ENCODE data around the gene VANGL1.

Gene VANGL1

GRCh38 chr1:115705963-115706362 lies 64.2 kb downstream of the VANGL1 start:
- H3K27me3 ChIP-seq (ENCODE audit: insufficient read depth, low read length), result no peaks in the 10 kb centered on the region
- peaks cover 17% of the 10 kb centered on the region for H3K4me1 ChIP-seq (ENCODE audit: insufficient read depth, low read length)
- no peaks in the 10 kb centered on the region for H3K9me3 ChIP-seq (ENCODE audit: low read length)
- no peak overlapping the region for H2AFZ ChIP-seq (ENCODE audit: low read depth, low read length)
- H3K4me3 ChIP-seq (ENCODE audit: low read length), result no peak overlapping the region
- H3K36me3 ChIP-seq (ENCODE audit: insufficient read depth, low read length), result no peaks in the 10 kb centered on the region

GRCh38 chr1:115706587-115707425 lies 65.0 kb downstream of the VANGL1 start:
- H3K4me1 ChIP-seq (ENCODE audit: insufficient read depth, low read length), result peaks cover 17% of the 10 kb centered on the region
- no peaks in the 10 kb centered on the region for H3K27me3 ChIP-seq (ENCODE audit: insufficient read depth, low read length)
- H2AFZ ChIP-seq (ENCODE audit: low read depth, low read length), result no peak overlapping the region
- no peaks in the 10 kb centered on the region for H3K9me3 ChIP-seq (ENCODE audit: low read length)
- no peaks in the 10 kb centered on the region for H3K36me3 ChIP-seq (ENCODE audit: insufficient read depth, low read length)
- H3K4me3 ChIP-seq (ENCODE audit: low read length), result no peak overlapping the region

GRCh38 chr1:115710859-115711624 lies 69.3 kb downstream of the VANGL1 start:
- Histone ChIP-seq H3K36me3 (ENCODE audit: insufficient read depth, low read length) (no peaks in the 10 kb centered on the region), H3K4me3 (ENCODE audit: low read length) (no peak overlapping the region), H3K9me3 (ENCODE audit: low read length) (no peaks in the 10 kb centered on the region), H2AFZ (ENCODE audit: low read depth, low read length) (no peak overlapping the region), H3K27me3 (ENCODE audit: insufficient read depth, low read length) (no peaks in the 10 kb centered on the region), H3K4me1 (ENCODE audit: insufficient read depth, low read length) (peaks cover 10% of the 10 kb centered on the region)

GRCh38 chr1:115712911-115713609 lies 71.3 kb downstream of the VANGL1 start:
- H3K27me3 ChIP-seq (ENCODE audit: insufficient read depth, low read length), result no peaks in the 10 kb centered on the region
- no peak overlapping the region for H3K4me3 ChIP-seq (ENCODE audit: low read length)
- no peak overlapping the region for H2AFZ ChIP-seq (ENCODE audit: low read depth, low read length)
- no peaks in the 10 kb centered on the region for H3K4me1 ChIP-seq (ENCODE audit: insufficient read depth, low read length)
- no peaks in the 10 kb centered on the region for H3K9me3 ChIP-seq (ENCODE audit: low read length)
- H3K36me3 ChIP-seq (ENCODE audit: insufficient read depth, low read length), result no peaks in the 10 kb centered on the region

GRCh38 chr1:115713906-115714305 lies 72.1 kb downstream of the VANGL1 start:
- H2AFZ ChIP-seq (ENCODE audit: low read depth, low read length), result no peak overlapping the region
- no peaks in the 10 kb centered on the region for H3K36me3 ChIP-seq (ENCODE audit: insufficient read depth, low read length)
- H3K4me3 ChIP-seq (ENCODE audit: low read length), result no peak overlapping the region
- no peaks in the 10 kb centered on the region for H3K9me3 ChIP-seq (ENCODE audit: low read length)
- H3K27me3 ChIP-seq (ENCODE audit: insufficient read depth, low read length), result peaks cover 2% of the 10 kb centered on the region
- no peaks in the 10 kb centered on the region for H3K4me1 ChIP-seq (ENCODE audit: insufficient read depth, low read length)

GRCh38 chr1:115714572-115715141 lies 72.9 kb downstream of the VANGL1 start:
- H3K27me3 ChIP-seq (ENCODE audit: insufficient read depth, low read length), result peaks cover 2% of the 10 kb centered on the region
- no peaks in the 10 kb centered on the region for H3K36me3 ChIP-seq (ENCODE audit: insufficient read depth, low read length)
- H2AFZ ChIP-seq (ENCODE audit: low read depth, low read length), result no peak overlapping the region
- no peak overlapping the region for H3K4me3 ChIP-seq (ENCODE audit: low read length)
- H3K9me3 ChIP-seq (ENCODE audit: low read length), result no peaks in the 10 kb centered on the region
- no peaks in the 10 kb centered on the region for H3K4me1 ChIP-seq (ENCODE audit: insufficient read depth, low read length)

GRCh38 chr1:115717541-115717940 lies 75.8 kb downstream of the VANGL1 start:
- H2AFZ ChIP-seq (ENCODE audit: low read depth, low read length), result no peak overlapping the region
- no peaks in the 10 kb centered on the region for H3K36me3 ChIP-seq (ENCODE audit: insufficient read depth, low read length)
- H3K27me3 ChIP-seq (ENCODE audit: insufficient read depth, low read length), result peaks cover 2% of the 10 kb centered on the region
- H3K4me1 ChIP-seq (ENCODE audit: insufficient read depth, low read length), result no peaks in the 10 kb centered on the region
- no peak overlapping the region for H3K4me3 ChIP-seq (ENCODE audit: low read length)
- H3K9me3 ChIP-seq (ENCODE audit: low read length), result no peaks in the 10 kb centered on the region

- Histone ChIP-seq H3K9me3 (ENCODE audit: low read length) (no peaks in the 10 kb centered on the region), H3K36me3 (ENCODE audit: insufficient read depth, low read length) (no peaks in the 10 kb centered on the region), H3K4me1 (ENCODE audit: insufficient read depth, low read length) (no peaks in the 10 kb centered on the region), H2AFZ (ENCODE audit: low read depth, low read length) (no peak overlapping the region), H3K4me3 (ENCODE audit: low read length) (no peak overlapping the region), H3K27me3 (ENCODE audit: insufficient read depth, low read length) (peaks cover 2% of the 10 kb centered on the region)
These were observed 76.4 kb downstream of the VANGL1 start for GRCh38 chr1:115718011-115718754.

- no peaks in the 10 kb centered on the region for H3K36me3 ChIP-seq (ENCODE audit: insufficient read depth, low read length)
- no peak overlapping the region for H3K4me3 ChIP-seq (ENCODE audit: low read length)
- peaks cover 2% of the 10 kb centered on the region for H3K27me3 ChIP-seq (ENCODE audit: insufficient read depth, low read length)
- H3K9me3 ChIP-seq (ENCODE audit: low read length), result no peaks in the 10 kb centered on the region
- H2AFZ ChIP-seq (ENCODE audit: low read depth, low read length), result no peak overlapping the region
- H3K4me1 ChIP-seq (ENCODE audit: insufficient read depth, low read length), result no peaks in the 10 kb centered on the region
These were observed 77.5 kb downstream of the VANGL1 start for GRCh38 chr1:115719285-115719684.

- no peak overlapping the region for H2AFZ ChIP-seq (ENCODE audit: low read depth, low read length)
- H3K27me3 ChIP-seq (ENCODE audit: insufficient read depth, low read length), result peaks cover 2% of the 10 kb centered on the region
- H3K4me1 ChIP-seq (ENCODE audit: insufficient read depth, low read length), result peaks cover 4% of the 10 kb centered on the region
- H3K4me3 ChIP-seq (ENCODE audit: low read length), result no peak overlapping the region
- no peaks in the 10 kb centered on the region for H3K36me3 ChIP-seq (ENCODE audit: insufficient read depth, low read length)
- H3K9me3 ChIP-seq (ENCODE audit: low read length), result no peaks in the 10 kb centered on the region
These were observed 80.5 kb downstream of the VANGL1 start for GRCh38 chr1:115722221-115722620.

- H3K4me1 ChIP-seq (ENCODE audit: insufficient read depth, low read length), result peaks cover 15% of the 10 kb centered on the region
These were observed 82.0 kb downstream of the VANGL1 start for GRCh38 chr1:115723756-115724155.

GRCh38 chr1:115725600-115725999 lies 83.8 kb downstream of the VANGL1 start:
- Histone ChIP-seq H3K9me3 (ENCODE audit: low read length) (no peaks in the 10 kb centered on the region), H2AFZ (ENCODE audit: low read depth, low read length) (no peak overlapping the region), H3K36me3 (ENCODE audit: insufficient read depth, low read length) (no peaks in the 10 kb centered on the region), H3K4me1 (ENCODE audit: insufficient read depth, low read length) (peaks cover 15% of the 10 kb centered on the region), H3K27me3 (ENCODE audit: insufficient read depth, low read length) (no peaks in the 10 kb centered on the region), H3K4me3 (ENCODE audit: low read length) (no peak overlapping the region)

More at GRCh38 chr1:115723756-115724155, 82.0 kb downstream of the VANGL1 start:
- no peaks in the 10 kb centered on the region for H3K9me3 ChIP-seq (ENCODE audit: low read length)
- H2AFZ ChIP-seq (ENCODE audit: low read depth, low read length), result no peak overlapping the region
- no peaks in the 10 kb centered on the region for H3K27me3 ChIP-seq (ENCODE audit: insufficient read depth, low read length)
- H3K36me3 ChIP-seq (ENCODE audit: insufficient read depth, low read length), result no peaks in the 10 kb centered on the region
- H3K4me3 ChIP-seq (ENCODE audit: low read length), result no peak overlapping the region
